Keratinocyte (primary cell): ENCODE measurements around the gene NR2C2AP.

Experiments used
- CTCF ChIP-seq, 3 experiments: IDR thresholded peaks in 1 of 3; conservative IDR thresholded peaks in 1 of 3; optimal IDR thresholded peaks in 1 of 3; 2 replicates in 2 of 3; 3 replicates in 1 of 3; pipeline versions ENCODE3 to v1.5.1; 2011; ENCODE audit warnings: low read length in 3 of 3, mild to moderate bottlenecking in 3 of 3, moderate library complexity in 2 of 3, control low read depth in 1 of 3, inconsistent platforms in 1 of 3; ENCODE audit not compliant: insufficient read depth in 2 of 3; ENCODE audit errors: extremely low read depth in 1 of 3
- EZH2 ChIP-seq: IDR thresholded peaks from one replicate; pipeline ENCODE4 v1.6.1; 2012; ENCODE audit warnings: inconsistent platforms, mild to moderate bottlenecking, low read length, moderate library complexity

- no peak for TF ChIP-seq CTCF (optimal IDR thresholded peaks at IDR 0.05 in 1 of 3, IDR thresholded peaks at IDR 0.05 in 1 of 3, conservative IDR thresholded peaks at IDR 0.05 in 1 of 3; ENCODE audit: extremely low read depth in 1 of 3, insufficient read depth in 2 of 3, low read length in 3 of 3)
- no peak for TF ChIP-seq EZH2
Measured at GRCh38 chr19:19165396-19165795, 37.8 kb downstream of the NR2C2AP start.
